Activated CD4-positive, alpha-beta memory T cell treated with anti-CD3 and anti-CD28 coated beads, Interleukin-2, amount 10 ng/mL, durations not matched to agents 7 days and 5 days (primary cell): ENCODE data around the gene TPSD1. TPM values are rescaled to one million over a fixed set of nuclear protein-coding genes. Genes with fewer than 3 reads are reported as not detected.

Experiments
- CTCF ChIA-PET: fragments of 350-600 bp; sonication (Branson Sonifier 250); formaldehyde crosslinking; loops from one replicate; lab custom pipeline; 2021; ENCODE audit warnings: antibody characterized with exemption, inconsistent platforms; lab: Charles Lee
- POLR2A ChIA-PET: fragments of 350-600 bp; sonication (Branson Sonifier 250); formaldehyde crosslinking; loops from one replicate; lab custom pipeline; 2021; ENCODE audit warnings: antibody characterized with exemption; lab: Charles Lee
- DNase-seq: peaks from one replicate; pipeline ENCODE4 v3.0.0-alpha.2; 2020
- H3K27ac Mint-ChIP-seq: one replicate; pipeline ENCODE4 v1.8.0; 2021; ENCODE audit warnings: mild to moderate bottlenecking, mixed read lengths
- H3K27me3 Mint-ChIP-seq: one replicate; pipeline ENCODE4 v1.8.0; 2021; ENCODE audit warnings: mixed read lengths
- H3K36me3 Mint-ChIP-seq: one replicate; pipeline ENCODE4 v1.8.0; 2021; ENCODE audit warnings: low read depth, mixed read lengths
- H3K4me1 Mint-ChIP-seq: one replicate; pipeline ENCODE4 v1.8.0; 2021; ENCODE audit warnings: mixed read lengths
- H3K4me3 Mint-ChIP-seq: one replicate; pipeline ENCODE4 v1.8.0; 2021; ENCODE audit warnings: mild to moderate bottlenecking, mixed read lengths
- H3K9me3 Mint-ChIP-seq: one replicate; pipeline ENCODE4 v1.8.0; 2021; ENCODE audit warnings: mixed read lengths
- total RNA-seq, 2 experiments: library from RNA; stranded (reverse); gene quantifications; one replicate each; pipeline ENCODE4 v1.2.3, GENCODE V29; 2021

TPSD1 gene
- total RNA-seq, 2 experiments from 2014 or later = not detected

DNA sequence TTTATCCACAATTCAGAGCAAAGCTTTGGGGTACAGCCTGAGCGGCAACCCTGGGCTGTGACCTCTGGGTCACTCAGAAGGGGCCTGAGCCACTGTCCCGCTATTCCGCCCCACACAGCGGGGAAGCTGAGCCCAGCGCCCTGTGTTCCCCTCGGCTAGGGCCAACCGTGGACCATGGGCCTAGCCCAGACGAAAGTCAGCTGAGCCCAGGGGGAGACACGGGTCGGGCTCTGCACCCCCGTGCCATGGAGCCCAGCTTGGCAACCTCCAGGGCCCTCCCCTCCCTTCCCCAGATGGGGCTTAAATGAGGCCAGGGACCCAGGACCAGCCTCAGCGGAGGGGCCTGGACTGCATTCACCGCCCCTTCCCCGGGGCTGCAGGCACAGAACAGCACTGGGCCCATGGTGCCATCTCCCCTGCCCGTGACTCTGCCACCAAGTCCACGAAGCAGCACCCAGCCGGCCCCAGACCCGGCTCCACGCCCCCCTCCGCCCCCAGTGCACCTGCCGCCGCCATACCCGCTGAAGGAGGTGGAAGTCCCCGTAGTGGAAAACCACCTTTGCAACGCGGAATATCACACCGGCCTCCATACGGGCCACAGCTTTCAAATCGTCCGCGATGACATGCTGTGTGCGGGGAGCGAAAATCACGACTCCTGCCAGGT lies 1.8 kb downstream of the TPSD1 start:
- POLR2A ChIA-PET = no interaction called here
- no peak overlapping the region for H3K27ac Mint-ChIP-seq
- no peak overlapping the region for H3K4me3 Mint-ChIP-seq
- peaks cover 20% of the 10 kb centered on the region for H3K27me3 Mint-ChIP-seq
- no peak for DNase-seq
- H3K36me3 Mint-ChIP-seq = no peaks in the 10 kb centered on the region
- peaks cover 4% of the 10 kb centered on the region for H3K4me1 Mint-ChIP-seq
- CTCF ChIA-PET = no interaction called here
- no peaks in the 10 kb centered on the region for H3K9me3 Mint-ChIP-seq

DNA sequence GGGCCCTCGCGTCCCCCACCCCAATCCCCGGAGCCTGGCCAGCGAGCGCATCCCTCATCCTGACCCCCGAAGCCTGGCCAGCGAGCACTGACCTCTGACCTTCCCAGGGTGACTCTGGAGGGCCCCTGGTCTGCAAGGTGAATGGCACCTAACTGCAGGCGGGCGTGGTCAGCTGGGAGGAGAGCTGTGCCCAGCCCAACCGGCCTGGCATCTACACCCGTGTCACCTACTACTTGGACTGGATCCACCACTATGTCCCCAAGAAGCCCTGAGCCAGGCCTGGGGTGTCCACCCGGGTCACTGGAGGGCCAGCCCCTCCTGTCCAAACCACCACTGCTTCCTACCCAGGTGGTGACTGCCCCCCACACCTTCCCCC lies 2.3 kb downstream of the TPSD1 start:
- no peak for DNase-seq
- peaks cover 4% of the 10 kb centered on the region for H3K4me1 Mint-ChIP-seq
- H3K27me3 Mint-ChIP-seq = peaks cover 20% of the 10 kb centered on the region
- no peak overlapping the region for H3K27ac Mint-ChIP-seq
- no peak overlapping the region for H3K4me3 Mint-ChIP-seq
- H3K9me3 Mint-ChIP-seq = no peaks in the 10 kb centered on the region
- H3K36me3 Mint-ChIP-seq = no peaks in the 10 kb centered on the region
- ChIA-PET POLR2A (no interaction called here), CTCF (no interaction called here)

DNA sequence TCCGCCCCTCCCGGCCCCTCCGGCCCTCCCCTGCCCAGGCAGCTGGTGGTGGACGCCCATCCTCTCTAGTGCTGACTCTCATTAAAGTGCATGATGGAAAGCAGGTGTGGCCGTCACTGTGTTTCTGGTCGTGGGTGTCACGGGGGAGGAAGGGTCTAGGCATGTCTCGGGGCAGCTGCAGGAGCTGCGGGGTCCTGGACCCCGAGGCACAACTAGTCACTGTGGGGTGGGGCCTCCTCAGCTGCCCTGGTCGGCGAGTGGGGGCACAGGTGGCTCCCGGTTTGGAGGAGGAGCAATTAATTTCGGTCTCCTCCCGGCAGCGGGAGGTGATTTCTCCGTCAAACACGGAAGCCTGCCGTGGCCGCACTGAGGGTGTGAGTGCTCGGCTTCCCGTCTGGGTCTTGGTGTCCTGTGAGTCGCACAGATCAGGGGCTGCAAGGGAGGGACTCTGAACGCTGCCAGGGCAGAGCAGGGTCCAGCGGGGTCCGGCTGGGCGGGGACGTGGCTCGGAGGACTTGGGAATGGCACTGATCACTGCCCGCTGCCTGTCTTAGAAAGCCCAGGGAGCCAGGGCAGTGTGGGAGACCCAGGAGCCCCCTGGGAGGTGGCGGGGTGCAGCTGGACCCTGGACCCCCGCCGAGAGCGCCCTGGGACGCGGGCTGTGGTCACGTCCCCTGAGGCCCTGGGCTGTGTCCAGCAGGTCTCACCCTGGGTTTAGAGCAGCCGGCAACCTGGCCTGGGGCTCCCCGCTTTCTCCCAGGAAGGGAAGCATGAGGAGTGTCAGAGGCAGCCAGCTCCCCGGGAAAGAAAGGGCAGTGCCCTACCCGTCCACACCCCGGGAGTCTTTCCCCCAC lies 3.3 kb downstream of the TPSD1 start:
- Mint-ChIP-seq H3K27me3 (peaks cover 20% of the 10 kb centered on the region), H3K9me3 (peaks cover 1% of the 10 kb centered on the region), H3K4me3 (no peak overlapping the region), H3K36me3 (no peaks in the 10 kb centered on the region), H3K27ac (no peak overlapping the region), H3K4me1 (peaks cover 4% of the 10 kb centered on the region)
- CTCF ChIA-PET = no interaction called here
- no peak for DNase-seq
- POLR2A ChIA-PET = no interaction called here

DNA sequence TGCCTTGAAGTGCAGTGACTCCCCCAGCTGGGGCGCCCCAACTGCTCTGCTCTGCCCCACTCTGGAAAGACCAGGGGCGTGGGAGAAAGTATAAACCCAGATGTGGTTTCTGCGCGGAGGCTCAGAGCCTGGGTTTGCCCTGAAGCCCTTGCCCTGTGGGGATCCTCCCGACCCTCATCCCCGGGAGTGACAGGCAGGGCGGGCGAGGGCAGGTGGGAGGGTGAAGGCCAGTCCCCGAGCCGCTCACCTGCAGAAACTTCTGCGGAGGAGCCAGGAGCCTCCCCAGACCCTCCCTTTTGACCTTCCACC lies 3.8 kb downstream of the TPSD1 start:
- no peak for DNase-seq
- Mint-ChIP-seq H3K27ac (no peak overlapping the region), H3K27me3 (peaks cover 20% of the 10 kb centered on the region), H3K4me3 (no peak overlapping the region), H3K9me3 (peaks cover 7% of the 10 kb centered on the region), H3K4me1 (peaks cover 4% of the 10 kb centered on the region), H3K36me3 (no peaks in the 10 kb centered on the region)
- CTCF ChIA-PET = no interaction called here
- POLR2A ChIA-PET = no interaction called here

DNA sequence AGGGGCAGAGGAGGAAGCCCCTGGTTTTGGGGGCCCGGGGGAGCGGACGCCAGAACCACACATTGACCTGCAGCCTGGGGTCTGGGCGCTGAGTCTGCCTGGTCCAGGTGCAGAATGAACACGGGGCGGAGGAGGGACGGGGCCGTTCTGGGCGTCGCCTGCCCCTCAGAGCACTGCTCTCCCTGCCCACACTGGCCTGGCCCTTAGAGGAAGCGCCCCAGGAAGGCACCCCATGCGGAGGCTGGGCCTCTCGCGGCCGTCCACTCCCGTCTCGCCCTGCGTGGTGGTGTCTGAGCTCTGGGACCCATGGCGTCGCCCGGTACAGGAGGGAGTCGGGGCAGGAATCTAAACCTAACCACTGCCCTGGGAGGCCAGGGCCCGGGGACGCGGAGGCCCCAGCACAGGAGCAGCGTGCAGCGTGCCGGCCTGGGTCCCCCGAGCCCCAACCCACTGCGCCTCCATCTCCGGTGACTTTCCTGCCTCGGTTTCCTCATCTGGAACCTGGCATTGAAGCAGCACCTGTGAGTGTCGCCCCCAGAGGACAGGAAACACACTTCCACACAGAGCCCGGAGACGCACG lies 4.3 kb downstream of the TPSD1 start:
- Mint-ChIP-seq H3K4me1 (peaks cover 4% of the 10 kb centered on the region), H3K27me3 (peaks cover 20% of the 10 kb centered on the region), H3K27ac (no peak overlapping the region), H3K36me3 (no peaks in the 10 kb centered on the region), H3K4me3 (no peak overlapping the region), H3K9me3 (peaks cover 10% of the 10 kb centered on the region)
- no peak for DNase-seq
- CTCF ChIA-PET = no interaction called here
- POLR2A ChIA-PET = no interaction called here

DNA sequence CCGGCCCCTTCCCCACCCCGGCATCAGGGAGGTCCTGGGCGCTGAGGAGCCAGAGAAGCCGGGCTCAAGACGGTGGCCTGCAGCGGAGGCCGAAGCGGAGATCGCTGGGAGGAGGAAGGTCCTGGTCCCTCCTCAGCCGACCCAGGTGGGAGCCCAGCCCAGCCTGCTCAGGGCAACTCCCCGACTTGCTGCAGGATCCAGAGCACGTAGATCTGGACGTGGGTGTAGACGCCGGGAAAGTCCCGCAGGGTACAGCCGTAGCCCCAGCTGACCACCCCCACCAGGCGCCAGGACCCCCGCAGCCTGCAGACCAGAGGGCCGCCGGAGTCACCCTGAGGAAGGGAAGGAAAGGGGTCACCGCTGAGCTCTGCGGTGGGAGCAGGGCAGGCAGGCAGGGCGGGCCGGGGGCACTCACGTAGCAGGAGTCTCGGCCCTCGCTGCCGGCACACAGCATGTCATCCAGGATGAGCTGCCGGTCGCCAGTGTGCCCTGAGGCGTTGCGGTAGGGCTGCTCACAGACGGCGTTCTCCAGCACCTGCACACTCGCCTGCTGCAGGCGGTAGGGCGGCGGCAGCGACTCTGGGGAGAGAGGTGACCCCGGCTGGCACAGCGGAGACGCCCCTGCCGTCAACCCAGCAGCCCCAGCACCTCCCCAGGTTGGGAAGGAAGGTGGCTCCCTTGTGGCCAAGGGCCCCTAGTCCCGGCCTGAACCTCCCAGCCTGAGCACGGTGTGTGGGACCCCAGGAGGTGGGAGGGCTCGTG lies 5.4 kb downstream of the TPSD1 start:
- Mint-ChIP-seq H3K4me3 (no peak overlapping the region), H3K9me3 (peaks cover 13% of the 10 kb centered on the region), H3K27ac (no peak overlapping the region), H3K27me3 (peaks cover 20% of the 10 kb centered on the region), H3K36me3 (no peaks in the 10 kb centered on the region), H3K4me1 (peaks cover 4% of the 10 kb centered on the region)
- CTCF ChIA-PET = no interaction called here
- no peak for DNase-seq
- POLR2A ChIA-PET = no interaction called here

DNA sequence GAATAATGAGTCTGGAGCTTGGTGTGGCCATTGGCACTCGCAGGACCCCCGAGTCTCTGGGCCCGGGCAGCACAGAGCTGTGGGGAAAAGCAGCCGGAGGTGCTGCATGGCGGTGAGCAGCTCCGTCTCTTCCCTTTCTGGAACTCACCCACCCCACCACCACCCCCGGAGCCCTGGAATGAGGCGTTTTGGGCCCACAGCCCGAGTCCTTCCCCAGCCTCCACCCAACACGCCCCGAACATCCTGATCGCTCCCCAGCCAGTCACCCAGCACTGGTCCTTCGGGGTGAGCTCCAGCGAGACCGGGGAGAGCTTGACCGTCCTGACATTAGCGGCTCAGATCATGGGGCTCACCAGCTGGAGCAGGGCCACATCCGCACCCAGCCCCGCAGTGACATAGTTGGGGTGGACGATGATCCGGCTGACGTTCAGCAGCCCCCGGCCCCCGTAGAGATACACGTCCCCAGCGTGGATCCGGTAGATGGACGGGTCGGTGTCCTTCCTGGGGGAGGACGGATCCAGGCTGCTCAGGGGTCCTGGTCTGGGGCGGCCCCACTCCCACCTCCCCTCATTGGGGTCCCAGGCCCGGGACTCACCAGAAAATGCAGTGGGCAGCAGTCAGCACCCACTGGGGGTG lies 6.5 kb downstream of the TPSD1 start:
- Mint-ChIP-seq H3K27ac (no peak overlapping the region), H3K27me3 (peaks cover 20% of the 10 kb centered on the region), H3K4me1 (peaks cover 4% of the 10 kb centered on the region), H3K9me3 (peaks cover 13% of the 10 kb centered on the region), H3K36me3 (no peaks in the 10 kb centered on the region), H3K4me3 (no peak overlapping the region)
- POLR2A ChIA-PET = no interaction called here
- DNase-seq = no peak
- CTCF ChIA-PET = no interaction called here

DNA sequence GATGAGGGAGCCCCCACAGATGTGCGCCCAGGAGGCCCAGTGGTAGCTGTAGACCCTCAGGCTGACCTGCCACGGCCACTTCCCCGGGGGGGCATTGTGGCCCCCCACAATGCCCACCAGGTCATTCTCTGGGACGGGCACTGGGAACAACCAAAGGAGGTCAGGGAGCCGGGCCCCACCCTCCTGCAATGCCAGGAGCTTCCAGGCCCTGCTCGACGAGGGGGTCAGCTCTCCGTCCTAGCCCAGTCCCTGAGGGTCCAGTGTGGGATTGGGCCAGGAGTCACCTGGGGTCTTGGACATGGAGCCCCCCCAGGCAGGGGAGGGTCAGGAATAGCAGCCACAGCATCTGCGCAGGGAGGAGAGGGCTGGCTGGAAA lies 7.0 kb downstream of the TPSD1 start:
- CTCF ChIA-PET = no interaction called here
- no peak for DNase-seq
- Mint-ChIP-seq H3K27me3 (peaks cover 20% of the 10 kb centered on the region), H3K36me3 (no peaks in the 10 kb centered on the region), H3K27ac (no peak overlapping the region), H3K4me1 (peaks cover 4% of the 10 kb centered on the region), H3K9me3 (peaks cover 13% of the 10 kb centered on the region), H3K4me3 (no peak overlapping the region)
- POLR2A ChIA-PET = no interaction called here

DNA sequence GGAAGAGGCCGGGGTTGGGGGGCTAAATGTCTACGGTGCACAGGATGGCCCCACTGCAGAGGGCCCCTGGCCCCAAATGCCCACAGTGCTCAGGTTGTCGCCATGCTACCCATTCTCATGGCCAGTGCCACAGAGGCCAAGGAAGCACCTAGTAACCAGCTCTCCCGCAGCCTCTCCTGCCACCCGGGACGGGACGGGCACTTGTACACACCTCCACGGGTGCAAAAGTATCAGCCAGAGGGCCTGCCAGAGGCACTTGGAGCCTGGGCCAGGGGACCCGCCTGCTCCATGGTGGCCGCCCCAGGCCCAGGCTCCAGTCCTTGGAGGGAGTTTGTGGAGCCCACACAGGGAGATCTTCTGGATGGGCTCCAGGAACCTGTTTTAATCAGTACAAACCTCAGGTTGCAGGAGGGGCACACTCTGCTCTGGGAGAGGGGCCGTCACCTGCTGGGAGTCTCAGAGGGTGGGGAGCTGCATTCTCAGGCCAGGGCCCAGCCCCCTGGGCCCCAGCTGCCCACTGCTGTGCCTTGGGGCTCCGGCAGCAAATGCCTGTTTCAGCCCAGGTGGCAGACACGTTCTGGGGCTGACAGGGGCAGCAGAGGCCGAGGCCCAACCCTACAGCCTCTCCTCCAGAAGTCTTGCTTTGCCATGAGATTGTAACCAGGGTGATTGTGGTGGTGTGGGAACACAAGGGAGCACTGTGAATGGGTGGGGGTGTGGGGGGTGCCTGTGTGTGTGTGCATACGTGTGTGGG lies 7.9 kb downstream of the TPSD1 start:
- no peak overlapping the region for H3K27ac Mint-ChIP-seq
- H3K4me1 Mint-ChIP-seq = peaks cover 4% of the 10 kb centered on the region
- peaks cover 20% of the 10 kb centered on the region for H3K27me3 Mint-ChIP-seq
- H3K4me3 Mint-ChIP-seq = no peak overlapping the region
- CTCF ChIA-PET = no interaction called here
- no peaks in the 10 kb centered on the region for H3K36me3 Mint-ChIP-seq
- peaks cover 13% of the 10 kb centered on the region for H3K9me3 Mint-ChIP-seq
- DNase-seq = no peak
- POLR2A ChIA-PET = no interaction called here

DNA sequence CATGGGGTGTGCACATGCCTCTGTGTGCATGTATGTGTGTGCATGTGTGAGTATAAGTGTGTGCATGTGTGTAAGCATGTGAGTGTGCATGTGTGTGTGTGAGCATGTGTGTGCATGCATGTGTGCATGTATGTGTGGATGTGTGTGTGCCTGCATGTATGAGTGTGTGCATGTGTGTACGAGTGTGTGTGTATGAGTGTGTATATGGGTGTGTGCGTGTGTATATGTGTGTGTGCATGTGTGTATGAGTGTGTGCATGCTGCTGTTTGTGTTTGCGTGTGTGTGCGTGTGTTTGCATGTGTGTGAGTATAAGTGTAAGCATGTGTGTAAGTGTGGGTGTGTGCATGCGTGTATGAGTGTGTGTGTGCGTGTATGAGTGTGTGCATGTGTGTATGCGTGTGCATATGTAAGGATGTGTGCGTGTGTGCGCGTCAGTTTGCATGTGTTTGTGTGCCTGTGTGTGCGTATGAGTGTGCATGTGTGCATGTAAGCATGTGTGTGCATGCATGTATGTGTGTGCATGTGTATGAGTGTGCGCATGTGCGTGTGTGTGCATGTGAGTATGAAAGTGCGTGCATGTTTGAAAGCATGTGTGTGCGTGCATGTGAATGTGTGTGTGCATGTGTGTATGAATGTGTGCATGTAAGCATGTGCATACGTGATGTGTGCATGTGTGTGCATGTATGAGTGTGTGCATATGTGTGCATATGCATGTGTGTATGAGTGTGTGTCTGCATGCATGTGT lies 8.6 kb downstream of the TPSD1 start:
- H3K9me3 Mint-ChIP-seq = peaks cover 13% of the 10 kb centered on the region
- peaks cover 15% of the 10 kb centered on the region for H3K27me3 Mint-ChIP-seq
- H3K4me1 Mint-ChIP-seq = no peaks in the 10 kb centered on the region
- H3K4me3 Mint-ChIP-seq = no peak overlapping the region
- no peak for DNase-seq
- POLR2A ChIA-PET = no interaction called here
- CTCF ChIA-PET = no interaction called here
- H3K36me3 Mint-ChIP-seq = no peaks in the 10 kb centered on the region
- H3K27ac Mint-ChIP-seq = no peak overlapping the region

DNA sequence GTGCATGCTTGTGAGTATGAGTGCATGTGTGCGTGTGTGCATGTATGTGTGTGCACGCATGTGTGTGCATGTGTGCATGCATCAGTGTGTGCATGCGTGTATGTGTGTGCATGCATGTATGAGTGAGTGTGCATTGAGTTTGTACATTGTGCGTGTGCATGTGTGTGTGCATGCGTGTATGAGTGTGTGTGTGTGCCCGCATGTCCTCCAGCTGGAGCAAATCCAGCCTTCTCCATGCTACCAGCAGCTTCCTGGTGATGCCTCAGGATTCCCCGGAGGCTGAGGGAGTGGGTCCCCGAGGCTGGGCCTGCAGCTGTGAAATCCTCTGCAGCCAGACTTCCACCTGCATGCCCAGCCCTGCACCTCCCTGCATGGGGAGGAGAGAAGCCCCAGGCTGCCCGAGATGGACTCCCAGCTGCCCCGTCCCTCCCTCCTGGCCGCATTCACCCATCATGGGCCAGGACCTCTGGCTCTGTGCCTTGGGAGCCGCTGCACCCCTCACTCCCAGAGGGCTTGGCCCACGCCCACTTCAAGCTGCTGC lies 9.3 kb downstream of the TPSD1 start:
- no peaks in the 10 kb centered on the region for H3K4me1 Mint-ChIP-seq
- no peak overlapping the region for H3K4me3 Mint-ChIP-seq
- no peak for DNase-seq
- H3K36me3 Mint-ChIP-seq = no peaks in the 10 kb centered on the region
- no peak overlapping the region for H3K27ac Mint-ChIP-seq
- H3K27me3 Mint-ChIP-seq = peaks cover 12% of the 10 kb centered on the region
- ChIA-PET POLR2A (no interaction called here), CTCF (no interaction called here)
- H3K9me3 Mint-ChIP-seq = peaks cover 13% of the 10 kb centered on the region

DNA sequence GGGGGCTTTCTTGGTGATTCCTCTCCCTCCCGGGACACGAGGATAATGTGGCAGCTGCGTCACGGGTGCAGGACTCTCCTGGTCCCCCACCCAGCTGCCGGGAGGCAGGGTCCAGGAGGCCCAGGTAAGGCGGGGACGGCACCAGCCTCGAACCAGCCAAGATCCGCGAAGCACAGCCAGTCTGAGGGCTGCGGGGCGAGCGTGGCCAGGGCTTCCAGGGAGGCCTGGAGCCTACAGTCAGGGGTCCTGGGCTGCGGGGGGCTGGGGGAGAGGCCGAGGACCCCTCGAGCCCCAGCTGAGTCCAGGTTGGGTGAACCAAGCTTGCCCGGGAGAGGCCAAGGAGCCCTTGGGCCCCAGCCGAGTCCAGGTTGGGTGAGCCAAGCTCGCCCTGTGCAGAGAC lies 10.0 kb downstream of the TPSD1 start:
- Mint-ChIP-seq H3K4me1 (no peaks in the 10 kb centered on the region), H3K27ac (no peak overlapping the region), H3K9me3 (peaks cover 13% of the 10 kb centered on the region), H3K27me3 (peaks cover 7% of the 10 kb centered on the region), H3K36me3 (no peaks in the 10 kb centered on the region), H3K4me3 (no peak overlapping the region)
- CTCF ChIA-PET = no interaction called here
- POLR2A ChIA-PET = no interaction called here
- no peak for DNase-seq
